Gastroesophageal sphincter (tissue), 3 donors: ENCODE results near the gene PRMT2.

Experiments used
- EP300 ChIP-seq: sonication (generic); formaldehyde crosslinking; IDR thresholded peaks from one replicate; pipeline ENCODE4 v1.6.1; 2017; ENCODE audit warnings: antibody characterized with exemption, mild to moderate bottlenecking
- POLR2A ChIP-seq, 2 donors: fragments of 450-650 bp; IDR thresholded peaks; one replicate each; pipeline ENCODE4 v1.6.1; 2017; ENCODE audit warnings: antibody characterized with exemption in 2 of 2, mild to moderate bottlenecking in 2 of 2, moderate library complexity in 1 of 2
- TF ChIP-seq, protein P1 (sequence below), 4 experiments: fragments of 200-600 bp in 2 of 4; fragments of 450-650 bp in 2 of 4; sonication (generic) in 1 of 4; IDR thresholded peaks; one replicate each; pipeline ENCODE4 v1.5.1; 2017 to 2019; ENCODE audit warnings: antibody characterized with exemption in 4 of 4, mild to moderate bottlenecking in 2 of 4, moderate library complexity in 2 of 4

GRCh38 chr21:46667741-46668380 lies 32.4 kb downstream of the PRMT2 start:
- TF ChIP-seq, protein P1, sequence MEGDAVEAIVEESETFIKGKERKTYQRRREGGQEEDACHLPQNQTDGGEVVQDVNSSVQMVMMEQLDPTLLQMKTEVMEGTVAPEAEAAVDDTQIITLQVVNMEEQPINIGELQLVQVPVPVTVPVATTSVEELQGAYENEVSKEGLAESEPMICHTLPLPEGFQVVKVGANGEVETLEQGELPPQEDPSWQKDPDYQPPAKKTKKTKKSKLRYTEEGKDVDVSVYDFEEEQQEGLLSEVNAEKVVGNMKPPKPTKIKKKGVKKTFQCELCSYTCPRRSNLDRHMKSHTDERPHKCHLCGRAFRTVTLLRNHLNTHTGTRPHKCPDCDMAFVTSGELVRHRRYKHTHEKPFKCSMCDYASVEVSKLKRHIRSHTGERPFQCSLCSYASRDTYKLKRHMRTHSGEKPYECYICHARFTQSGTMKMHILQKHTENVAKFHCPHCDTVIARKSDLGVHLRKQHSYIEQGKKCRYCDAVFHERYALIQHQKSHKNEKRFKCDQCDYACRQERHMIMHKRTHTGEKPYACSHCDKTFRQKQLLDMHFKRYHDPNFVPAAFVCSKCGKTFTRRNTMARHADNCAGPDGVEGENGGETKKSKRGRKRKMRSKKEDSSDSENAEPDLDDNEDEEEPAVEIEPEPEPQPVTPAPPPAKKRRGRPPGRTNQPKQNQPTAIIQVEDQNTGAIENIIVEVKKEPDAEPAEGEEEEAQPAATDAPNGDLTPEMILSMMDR (IDR thresholded peaks at IDR 0.05): no peak
- TF ChIP-seq POLR2A (IDR thresholded peaks at IDR 0.05) (no peak), EP300 (no peak)
